Stimulated activated CD4-positive, alpha-beta T cell treated with anti-CD3 and anti-CD28 coated beads, TNF-alpha, amount 100 ng/mL, for 1 hour (primary cell): ENCODE data around the gene EXOSC6.
"Not testable (repeated sequence)": the region's sequence is repeated elsewhere in the genome, so short reads cannot be mapped to it uniquely, and the experiment has no call there.

Experiments
- DNase-seq, 3 donors: peaks; one replicate each; pipeline ENCODE4 v3.0.0-alpha.2; 2020; ENCODE audit warnings: low read depth in 3 of 3, low spot score in 1 of 3

Gene EXOSC6

DNA sequence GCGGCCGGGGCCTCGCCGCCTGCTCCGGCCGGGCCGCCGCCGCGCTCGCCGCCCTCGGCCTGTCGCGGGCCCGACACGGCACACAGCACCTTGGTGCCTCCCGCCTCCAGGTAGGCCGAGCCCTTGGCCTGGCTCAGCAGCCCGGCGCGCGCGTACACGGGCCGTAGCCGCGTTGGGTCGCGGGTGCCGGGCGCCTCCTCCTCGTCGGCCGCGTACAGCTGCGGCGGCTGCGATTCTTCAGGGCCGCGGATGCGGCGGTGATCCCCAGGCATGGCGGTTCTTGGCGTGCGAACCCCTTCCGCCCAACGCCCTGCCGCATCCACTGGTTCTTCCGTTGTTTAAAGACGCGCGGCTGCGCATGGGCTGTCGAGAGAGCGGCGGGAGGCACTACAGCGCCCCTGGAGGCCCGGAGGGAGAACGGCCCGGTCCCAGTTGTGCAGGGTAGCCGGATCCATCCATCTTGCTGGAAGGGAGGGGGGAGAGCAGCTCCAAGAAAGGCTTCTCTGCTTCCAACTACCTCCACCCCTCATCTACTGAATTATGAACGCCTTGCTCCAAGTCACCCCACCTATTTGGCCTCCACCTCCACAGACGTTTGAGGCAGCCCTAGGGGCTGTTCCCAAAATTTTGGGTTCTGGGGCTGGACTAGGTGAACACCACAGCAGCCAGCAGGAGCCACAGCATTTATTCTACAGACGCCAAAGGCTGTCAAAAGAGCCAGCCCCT lies at the start of gene EXOSC6:
Gene EXOSC6 (minus strand): TSS at position 312 of the 726 bp plus-strand sequence. CDS start 40 bp downstream, at position 272.
- DNase-seq = peak; percentile 80 to 85 (median 82)

DNA sequence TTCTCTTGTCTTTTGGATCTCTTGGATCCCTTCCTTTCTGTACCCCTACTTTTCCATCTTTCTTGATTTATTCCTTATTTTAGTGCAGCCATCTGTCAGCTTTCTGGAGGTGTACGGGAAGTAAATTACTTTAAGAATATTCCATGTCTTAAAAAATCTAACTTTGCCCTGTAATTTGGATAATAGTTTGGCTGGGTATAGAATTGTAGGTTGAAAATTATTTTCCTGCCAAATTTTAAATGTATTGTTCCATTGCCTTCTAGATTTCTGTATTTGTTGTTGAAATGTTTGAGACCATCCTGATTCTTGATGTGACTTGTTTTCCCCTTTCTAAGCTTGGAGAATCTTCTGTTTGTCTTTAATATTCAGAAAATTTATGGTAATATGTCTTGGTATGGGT lies 49.4 kb upstream of the EXOSC6 start:
- DNase-seq = no peak

DNA sequence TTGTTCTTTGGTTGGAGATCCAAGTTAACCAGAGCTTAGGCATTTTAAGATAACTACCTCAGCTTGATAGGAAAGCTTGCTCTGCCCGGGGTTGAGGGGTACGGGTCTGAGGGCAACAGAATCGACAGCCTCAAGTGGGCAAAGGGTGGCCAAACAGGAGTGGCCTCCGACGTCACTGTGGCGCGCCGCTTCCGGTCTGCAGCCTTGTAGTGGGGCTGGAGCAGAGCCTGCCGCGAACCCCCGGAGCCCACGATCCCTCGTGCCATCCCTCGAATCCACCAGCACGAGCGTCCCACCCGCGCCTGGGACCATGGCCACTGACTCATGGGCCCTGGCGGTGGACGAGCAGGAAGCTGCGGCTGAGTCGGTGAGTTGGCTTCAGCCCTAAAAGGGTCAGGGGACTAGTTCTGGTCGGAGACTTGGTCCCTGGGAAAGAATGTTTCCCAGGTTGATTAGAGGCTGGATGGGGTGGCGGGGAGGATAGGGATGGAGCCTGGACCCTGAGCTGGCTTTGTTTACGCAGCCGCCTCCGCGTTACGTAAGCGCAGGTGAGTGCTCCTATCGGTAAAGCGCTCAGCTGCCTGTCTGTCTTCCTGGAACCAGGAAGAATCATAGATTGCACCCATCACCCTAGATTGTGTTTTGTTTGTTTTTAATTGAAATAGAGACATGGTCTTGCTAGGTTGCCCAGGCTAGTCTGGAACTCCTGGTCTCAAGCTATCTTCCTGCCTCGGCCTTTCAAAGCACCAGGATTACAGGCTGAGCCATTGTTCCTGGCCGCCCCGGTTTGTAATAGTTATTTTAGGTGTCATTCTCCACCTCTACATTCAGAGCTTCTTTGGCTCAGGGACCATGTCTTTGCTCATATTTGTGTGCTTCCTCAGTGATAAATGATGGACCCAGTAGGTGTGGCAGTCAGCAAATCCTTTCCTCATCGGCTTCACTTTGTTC lies 47.5 kb upstream of the EXOSC6 start, which contains the start of gene DDX19B:
Gene DDX19B (plus strand): TSS at position 199 of the 951 bp plus-strand sequence. CDS start 112 bp downstream, at position 311.
- DNase-seq = peak in 2 of 3 donors; percentile 3 to 33

DNA sequence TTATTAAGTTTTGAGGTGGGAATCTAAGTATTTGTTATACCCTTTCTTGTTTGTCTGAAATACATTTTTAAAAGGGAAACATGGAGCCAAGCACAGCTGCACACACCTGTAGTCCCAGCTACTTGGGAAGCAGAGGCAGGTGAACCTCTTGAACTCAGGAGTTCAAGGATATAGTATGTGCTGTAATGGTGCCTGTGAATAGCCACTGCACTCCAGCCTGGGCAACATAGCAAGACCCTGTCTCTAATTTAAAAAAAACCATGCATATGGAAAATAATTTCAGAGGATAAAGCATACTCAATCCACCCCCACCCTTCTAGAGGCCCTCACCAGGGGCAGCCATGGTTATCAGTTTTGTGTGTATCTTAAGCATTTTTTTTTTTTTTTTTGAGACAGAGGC lies 43.9 kb upstream of the EXOSC6 start:
- no peak for DNase-seq

DNA sequence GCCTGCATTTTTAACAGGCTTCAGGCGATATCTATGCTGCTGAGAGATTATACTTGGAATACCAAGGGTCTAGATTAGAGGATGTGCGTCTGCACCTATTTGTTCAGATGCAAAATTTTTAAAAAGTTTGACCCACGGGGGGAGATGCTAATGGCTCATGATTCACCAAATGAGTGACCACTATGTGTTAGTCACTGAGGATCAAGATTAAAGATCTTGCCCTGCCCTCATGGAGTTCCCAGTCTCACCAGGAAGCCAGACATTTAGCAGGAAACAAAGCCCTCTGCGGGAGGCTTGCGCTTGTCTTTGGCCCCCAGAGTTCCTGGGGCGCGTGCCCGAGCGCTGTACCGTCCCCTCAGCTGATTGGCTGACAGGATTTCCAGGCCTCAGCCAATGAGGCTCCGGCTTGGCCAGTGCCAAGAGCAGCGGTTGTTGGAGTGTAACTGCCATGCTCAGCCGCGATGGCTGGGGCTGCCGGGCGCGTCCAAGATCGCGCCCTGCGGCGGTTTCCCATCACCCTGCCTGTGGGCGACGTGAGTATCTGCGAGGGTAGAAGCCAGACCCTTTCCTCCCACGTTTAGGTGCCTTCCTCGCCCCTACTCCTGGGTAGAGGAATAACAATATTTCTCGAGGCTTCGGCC lies 42.8 kb upstream of the EXOSC6 start:
- DNase-seq = no peak

DNA sequence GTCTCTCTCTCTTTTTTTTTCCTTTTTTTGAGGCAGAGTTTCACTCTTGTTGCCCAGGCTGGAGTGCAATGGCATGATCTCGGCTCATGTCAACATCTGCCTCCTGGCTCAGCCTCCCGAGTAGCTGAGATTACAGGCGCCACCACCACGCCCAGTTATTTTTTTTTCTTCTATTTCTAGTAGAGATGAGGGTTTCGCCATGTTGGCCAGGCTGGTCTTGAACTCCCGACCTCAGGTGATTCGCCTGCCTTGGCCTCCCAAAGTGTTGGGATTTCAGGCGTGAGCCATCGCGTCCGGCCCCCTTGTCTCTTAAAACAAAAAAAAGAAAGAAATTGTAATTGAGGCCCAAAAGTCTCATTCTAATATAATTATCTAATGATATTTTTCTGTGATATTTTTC lies 40.4 kb upstream of the EXOSC6 start:
- DNase-seq = not testable (repeated sequence)

DNA sequence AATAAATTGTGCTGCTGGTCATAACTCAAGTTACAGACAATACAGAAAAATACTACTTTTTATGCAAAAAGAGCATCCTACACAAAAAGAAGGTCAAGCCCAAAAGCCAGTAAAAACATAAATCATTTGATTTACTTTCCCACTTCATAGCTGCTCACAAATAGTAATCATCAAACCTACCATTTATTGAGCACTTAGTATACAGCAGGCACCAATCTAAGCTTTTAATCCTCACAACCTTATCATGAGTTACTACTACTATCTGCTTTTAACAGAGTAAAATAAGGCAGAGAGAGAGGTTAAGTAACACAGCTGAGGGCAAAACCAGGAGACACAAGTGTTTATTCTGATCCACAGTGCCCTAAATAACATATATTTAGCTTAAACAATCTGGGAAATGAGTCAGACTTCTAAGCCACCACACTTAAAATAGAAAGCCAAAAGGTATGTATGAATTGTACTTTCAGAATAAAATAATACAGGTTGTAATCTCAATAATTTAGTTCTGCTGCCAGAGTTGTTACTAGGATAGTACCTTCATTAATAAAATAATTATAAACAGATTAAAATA lies 39.3 kb upstream of the EXOSC6 start:
- DNase-seq = no peak

DNA sequence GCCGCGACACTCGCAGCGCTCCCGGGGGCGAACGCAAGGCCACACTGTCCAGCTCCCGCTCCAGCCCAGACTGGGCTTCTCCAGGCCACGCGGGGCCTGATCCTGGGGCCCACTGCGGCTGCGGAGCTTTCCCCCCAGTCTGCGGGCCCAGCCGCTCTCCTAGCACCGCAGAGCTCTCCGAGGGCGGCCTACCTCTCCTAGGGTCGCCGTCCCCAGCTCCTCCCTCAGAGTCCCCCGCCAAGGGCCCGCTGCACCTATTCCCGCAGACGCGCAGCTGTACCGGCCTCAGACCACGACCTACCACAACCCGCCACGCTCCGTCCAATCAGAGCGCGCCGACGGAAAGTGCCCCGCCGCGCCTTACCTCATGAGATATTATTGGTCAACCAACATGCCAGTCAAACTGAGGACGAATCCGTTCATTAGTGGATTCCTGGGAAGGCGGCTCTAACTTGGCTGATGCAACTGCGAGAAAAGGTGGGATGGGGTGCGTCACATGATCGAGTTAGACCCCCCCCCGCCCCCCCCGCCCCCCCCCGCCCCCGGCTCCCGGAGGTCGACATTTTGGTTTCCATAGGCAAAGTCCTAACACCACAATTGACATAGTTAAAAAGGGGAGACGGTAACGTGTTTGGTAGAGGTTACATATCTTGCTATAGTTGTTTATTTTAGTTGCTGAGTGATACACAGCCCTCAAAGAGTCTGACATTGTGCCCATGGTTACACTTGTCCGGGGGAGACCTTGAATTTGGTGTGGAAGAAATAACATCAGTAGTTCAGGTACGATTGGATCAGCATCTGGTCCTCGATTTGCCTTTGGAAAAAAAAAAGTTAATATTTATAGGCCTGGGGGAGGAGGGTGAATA lies 37.7 kb upstream of the EXOSC6 start, which contains the start of gene AARS1:
Gene AARS1 (minus strand): TSS at position 278 of the 866 bp plus-strand sequence. CDS start 6,743 bp downstream, outside the sequence.
- peak; percentile 83 to 90 (median 88) for DNase-seq

DNA sequence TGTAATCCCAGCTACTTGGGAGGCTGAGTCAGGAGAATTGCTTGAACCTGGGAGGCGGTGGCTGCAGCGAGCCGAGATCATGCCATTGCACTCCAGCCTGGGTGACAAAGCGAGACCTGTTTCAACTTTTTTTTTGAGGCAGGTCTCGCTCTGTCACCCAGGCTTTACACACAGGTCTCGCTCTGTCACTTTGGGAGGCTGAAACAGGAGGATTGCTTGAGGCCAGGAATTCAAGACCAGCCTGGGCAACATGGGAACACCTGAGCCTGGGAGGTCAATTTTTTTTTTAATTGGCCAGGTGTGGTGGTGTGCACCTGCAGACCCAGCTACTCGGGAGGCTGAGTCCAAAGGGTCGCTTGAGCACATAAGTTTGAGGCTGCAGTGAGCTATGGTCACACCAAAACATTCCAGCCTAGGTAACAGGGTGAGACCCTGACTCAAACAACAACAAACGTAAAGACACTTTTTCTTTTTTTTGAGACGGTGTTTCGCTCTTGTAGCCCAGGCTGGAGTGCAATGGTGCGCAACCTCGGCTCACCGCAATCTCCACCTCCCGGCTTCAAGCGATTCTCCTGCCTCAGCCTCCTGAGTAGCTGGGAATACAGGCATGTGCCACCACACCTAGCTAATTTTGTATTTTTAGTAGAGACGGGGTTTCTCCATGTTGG lies 35.7 kb upstream of the EXOSC6 start:
- not testable (repeated sequence) for DNase-seq

DNA sequence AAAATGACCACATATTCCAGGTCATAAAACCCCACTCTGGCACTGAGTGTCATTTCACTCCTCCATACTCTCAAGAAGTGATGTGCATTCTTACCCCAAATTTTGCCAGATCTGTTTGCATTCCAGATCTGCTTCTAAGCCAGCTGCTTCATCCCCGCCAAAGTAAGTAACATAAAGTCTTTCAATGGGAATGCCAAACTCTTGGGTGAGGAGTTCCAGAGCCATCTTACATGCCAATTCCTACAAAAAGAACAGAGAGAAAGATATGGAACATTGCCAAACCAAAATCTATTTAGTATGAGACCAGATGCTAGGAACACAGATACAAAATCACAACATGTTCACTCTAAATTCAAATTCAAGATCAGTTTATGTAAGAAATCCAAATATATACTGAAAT lies 24.7 kb upstream of the EXOSC6 start:
- DNase-seq = no peak

DNA sequence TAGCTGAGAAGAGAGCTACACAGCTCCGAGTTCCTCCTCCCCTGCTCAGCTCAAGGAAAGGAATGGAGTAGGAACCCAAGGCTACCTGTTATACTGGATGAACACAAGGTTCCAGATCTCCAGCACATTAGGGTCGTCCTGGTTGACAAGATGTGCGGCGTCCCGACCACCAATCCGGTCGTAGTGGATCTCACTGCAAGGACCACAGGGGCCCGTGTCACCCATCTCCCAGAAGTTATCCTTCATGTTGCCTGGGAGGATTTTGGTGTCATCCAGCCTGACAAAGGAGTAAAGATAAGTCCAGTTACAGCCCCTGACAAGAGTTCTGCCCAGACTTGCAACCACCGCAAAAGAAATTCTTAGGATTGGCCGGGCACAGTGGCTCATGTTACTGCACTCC lies 20.0 kb upstream of the EXOSC6 start:
- no peak for DNase-seq

DNA sequence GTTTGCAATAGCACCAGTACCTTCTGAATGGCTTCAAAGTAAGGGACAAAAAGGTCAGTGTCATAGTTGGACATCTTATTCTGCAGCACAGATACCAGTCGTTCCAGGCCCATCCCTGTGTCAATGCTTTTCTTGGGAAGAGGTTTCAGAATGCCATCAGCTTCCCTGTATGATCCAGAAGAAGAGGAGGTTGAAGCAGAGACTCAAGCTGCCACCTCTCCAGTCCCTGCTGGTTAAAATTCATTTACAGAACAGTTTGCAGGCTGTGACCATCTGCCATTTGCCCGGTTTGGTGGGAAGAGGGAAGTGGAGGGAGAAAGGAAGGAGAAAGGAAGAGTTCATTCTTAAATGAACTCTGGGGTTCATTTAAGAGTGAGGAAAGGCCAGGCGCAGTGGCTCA lies 18.4 kb upstream of the EXOSC6 start:
- no peak for DNase-seq

DNA sequence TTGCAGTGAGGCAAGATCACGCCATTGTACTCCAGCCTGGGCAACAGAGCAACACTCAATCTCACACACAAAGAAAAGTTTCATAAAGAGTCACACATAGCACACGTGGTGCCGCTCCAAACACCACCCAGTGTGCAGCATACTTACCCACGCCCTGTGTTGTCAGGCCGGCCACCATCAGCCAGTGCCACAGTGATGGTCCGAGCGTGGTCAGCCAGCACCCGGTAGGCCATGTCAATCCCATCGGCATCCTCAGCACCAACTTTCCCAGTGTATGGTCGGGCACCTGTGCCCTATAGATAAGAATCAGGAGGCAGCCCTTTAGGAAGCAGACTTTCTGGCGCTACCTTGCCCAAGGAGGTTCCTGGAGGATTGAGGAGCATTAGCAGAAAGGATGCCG lies 17.7 kb upstream of the EXOSC6 start:
- no peak for DNase-seq

DNA sequence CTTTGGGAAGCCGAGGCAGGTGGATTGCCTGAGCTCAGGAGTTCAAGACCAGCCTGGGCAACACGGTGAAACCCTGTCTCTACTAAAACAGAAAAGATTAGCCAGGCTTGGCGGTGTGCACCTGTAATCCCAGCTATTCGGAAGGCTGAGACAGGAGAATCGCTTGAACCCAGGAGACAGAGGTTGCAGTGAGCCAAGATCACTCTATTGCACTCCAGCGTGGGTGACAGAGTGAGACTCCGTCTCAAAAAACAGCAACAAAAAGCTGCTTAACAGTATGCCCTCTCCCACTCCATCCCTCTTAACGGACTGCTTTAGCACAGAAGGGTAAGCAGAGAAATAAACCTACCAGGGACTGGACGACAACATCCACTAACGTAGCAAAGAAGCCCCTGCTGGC lies 16.2 kb upstream of the EXOSC6 start:
- not testable (repeated sequence) for DNase-seq

DNA sequence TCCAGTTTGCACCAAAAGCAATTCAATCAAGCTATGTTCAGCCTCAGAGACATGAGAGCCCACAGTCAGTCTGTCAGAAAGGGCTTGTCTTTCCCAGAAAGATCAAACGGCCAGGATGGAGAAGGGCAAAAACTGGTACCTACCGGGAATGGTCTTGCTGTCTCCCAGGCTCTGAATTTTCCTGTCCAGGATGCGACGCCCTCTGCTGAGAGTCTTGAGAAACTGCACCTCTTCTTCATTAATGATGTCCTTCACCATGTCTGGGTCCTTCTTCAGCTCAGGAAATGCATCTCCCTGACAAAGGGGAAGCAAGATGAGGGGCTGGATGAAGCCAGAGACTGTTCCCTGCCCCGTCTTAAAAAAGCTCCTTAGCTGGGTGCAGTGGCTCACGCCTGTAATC lies 15.8 kb upstream of the EXOSC6 start:
- DNase-seq = no peak

DNA sequence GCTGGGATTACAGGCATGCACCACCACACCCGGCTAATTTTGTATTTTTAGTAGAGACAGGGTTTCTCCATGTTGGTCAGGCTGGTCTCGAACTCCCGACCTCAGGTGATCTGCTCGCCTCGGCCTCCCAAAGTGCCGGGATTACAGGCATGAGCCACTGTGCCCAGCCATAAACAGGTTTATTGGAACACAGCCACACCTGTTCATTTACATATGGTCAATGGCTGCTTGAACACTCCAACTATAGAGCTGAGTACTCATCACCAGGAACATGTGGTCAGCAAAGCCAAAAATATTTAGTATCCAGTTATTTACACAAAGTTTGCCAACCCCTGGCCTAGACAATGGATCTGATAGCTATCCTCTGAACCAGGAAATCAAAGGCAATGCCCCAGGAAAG lies 8.2 kb upstream of the EXOSC6 start:
- not testable (repeated sequence) for DNase-seq

DNA sequence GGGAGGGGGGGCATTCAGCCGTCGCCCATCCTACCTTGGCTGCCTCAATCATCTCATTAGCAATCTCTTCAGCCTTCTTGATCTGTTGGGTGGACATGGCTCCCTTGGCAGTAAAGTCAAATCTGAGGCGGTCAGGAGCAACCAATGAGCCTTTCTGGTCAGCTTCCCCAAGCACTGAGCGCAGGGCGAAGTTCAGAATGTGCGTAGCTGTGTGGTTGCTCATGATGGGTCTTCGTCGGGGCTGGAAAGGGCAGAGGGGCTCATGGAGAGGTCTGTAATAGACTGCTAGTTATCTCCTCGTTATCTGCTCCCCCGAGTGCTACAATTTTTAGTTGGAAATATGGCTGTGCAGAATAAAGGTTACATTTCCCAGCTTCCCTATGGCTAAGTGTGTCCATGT lies 7.2 kb upstream of the EXOSC6 start:
- DNase-seq = no peak

DNA sequence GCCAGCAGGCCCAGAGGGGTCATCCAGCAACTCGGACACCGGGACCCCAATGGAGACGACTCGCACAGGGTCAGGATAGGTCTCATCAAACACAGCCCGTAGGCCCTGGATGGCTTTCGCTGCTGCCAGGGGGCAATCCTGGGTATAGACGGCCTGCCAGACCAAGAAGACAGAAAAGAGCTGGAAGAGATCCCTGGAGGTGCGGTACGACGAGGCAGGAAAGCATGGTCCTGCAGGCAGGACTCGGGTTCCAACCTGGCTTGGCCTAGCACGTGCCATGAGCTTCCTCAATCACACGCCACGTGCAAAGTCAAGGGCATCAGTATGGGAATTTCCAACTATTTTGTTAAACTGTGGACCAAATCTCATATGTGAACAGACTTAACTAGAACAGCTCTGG lies 6.3 kb upstream of the EXOSC6 start:
- no peak for DNase-seq

DNA sequence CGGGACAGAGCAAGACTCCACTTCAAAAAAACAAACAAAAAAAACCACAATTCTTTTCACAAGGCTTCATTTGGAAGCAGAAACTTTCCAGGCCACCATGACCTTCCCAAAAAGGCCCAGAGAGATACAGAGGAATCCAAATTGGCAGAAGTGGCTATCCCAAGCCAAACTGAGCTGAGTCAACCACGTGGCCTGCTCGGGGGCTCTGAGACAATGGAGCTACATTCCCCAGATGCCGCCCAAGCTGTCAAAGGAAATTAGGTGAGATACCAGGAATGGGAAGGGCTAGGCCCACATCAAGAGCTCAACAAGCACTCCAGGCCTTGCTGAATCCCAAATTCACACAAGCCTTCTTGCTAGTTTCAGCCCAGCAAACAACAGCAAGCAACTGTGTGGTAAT lies 5.7 kb upstream of the EXOSC6 start:
- no peak for DNase-seq

DNA sequence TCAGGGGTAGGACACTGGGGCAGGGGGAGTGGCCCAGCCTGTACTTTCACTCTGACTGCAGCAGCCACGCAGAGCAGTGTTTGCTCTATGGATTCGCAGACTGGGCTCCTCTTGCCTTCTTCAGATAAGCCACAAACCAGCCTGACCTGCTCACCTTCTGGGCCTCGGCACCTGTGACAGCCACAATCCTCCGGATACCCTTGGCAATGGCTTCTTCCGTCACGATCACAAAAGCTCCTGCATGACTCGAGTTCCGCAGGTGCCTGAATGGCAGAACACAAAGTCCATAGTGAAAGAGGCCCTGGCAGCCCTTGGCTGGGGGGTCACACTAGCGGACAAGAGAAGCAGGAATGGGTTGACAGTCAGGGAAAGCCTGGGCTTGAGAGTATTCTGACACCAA lies 3.8 kb upstream of the EXOSC6 start:
- DNase-seq = no peak
